HepG2 (cell line): ENCODE data around the gene DQX1. TPM values are rescaled to one million over a fixed set of nuclear protein-coding genes. Genes with fewer than 3 reads are reported as not detected.

Experiments
- BCL6 ChIP-seq: IDR thresholded peaks from 2 replicates; pipeline ENCODE4 v1.6.1; 2016; ENCODE audit warnings: missing genetic modification reagents, missing compliant biosample characterization
- CCAR2 ChIP-seq: fragments of 200-400 bp; formaldehyde crosslinking; optimal IDR thresholded peaks from 2 replicates; pipeline ENCODE3; 2018; ENCODE audit warnings: low read depth, mild to moderate bottlenecking, low read length, moderate library complexity
- DNMT3B ChIP-seq: conservative IDR thresholded peaks from 2 replicates; pipeline ENCODE4 v1.6.1; 2016; ENCODE audit warnings: missing biosample characterization, control low read depth
- FIP1L1 ChIP-seq: fragments of 200-400 bp; formaldehyde crosslinking; IDR thresholded peaks from 2 replicates; pipeline ENCODE4 v1.6.1; 2018; ENCODE audit warnings: low read depth, mild to moderate bottlenecking, low read length, moderate library complexity, borderline replicate concordance; ENCODE audit not compliant: insufficient read depth
- FOXK2 ChIP-seq: fragments of 450-650 bp; IDR thresholded peaks from 2 replicates; pipeline ENCODE4 v1.6.1; 2016
- IRF9 ChIP-seq: sonication (generic); formaldehyde crosslinking; IDR thresholded peaks from 2 replicates; pipeline ENCODE4 v1.8.0; 2022; ENCODE audit warnings: missing genetic modification reagents, mild to moderate bottlenecking, borderline replicate concordance
- MBD4 ChIP-seq: IDR thresholded peaks from 2 replicates; pipeline ENCODE4 v1.6.1; 2012; ENCODE audit warnings: low read length, inconsistent platforms, borderline replicate concordance
- MED13 ChIP-seq: sonication (generic); formaldehyde crosslinking; IDR thresholded peaks from 2 replicates; pipeline ENCODE4 v1.5.0; 2020; ENCODE audit warnings: missing genetic modification reagents
- MTA3 ChIP-seq: sonication (generic); formaldehyde crosslinking; IDR thresholded peaks from 2 replicates; pipeline ENCODE4 v1.4.0; 2020; ENCODE audit warnings: missing genetic modification reagents
- NFIC ChIP-seq: IDR thresholded peaks from 2 replicates; pipeline ENCODE4 v1.6.1; 2012; ENCODE audit warnings: mild to moderate bottlenecking, low read length, inconsistent platforms
- RERE ChIP-seq: IDR thresholded peaks from 2 replicates; pipeline ENCODE4 v1.6.1; 2016; ENCODE audit warnings: low read depth, missing genetic modification reagents, missing compliant biosample characterization
- SALL2 ChIP-seq: sonication (generic); formaldehyde crosslinking; IDR thresholded peaks from 2 replicates; pipeline ENCODE4 v1.8.1; 2023; ENCODE audit warnings: mild to moderate bottlenecking, missing genetic modification reagents, inconsistent platforms
- SSRP1 ChIP-seq: IDR thresholded peaks from 2 replicates; pipeline ENCODE4 v1.6.1; 2016; ENCODE audit warnings: control low read depth
- TIGD3 ChIP-seq: sonication (generic); formaldehyde crosslinking; IDR thresholded peaks from 2 replicates; pipeline ENCODE4 v1.5.1; 2020; ENCODE audit warnings: mild to moderate bottlenecking, missing genetic modification reagents, borderline replicate concordance
- ZNF121 ChIP-seq: sonication (generic); formaldehyde crosslinking; IDR thresholded peaks from 2 replicates; pipeline ENCODE4 v1.5.0; 2020; ENCODE audit warnings: mild to moderate bottlenecking, missing genetic modification reagents
- ZNF547 ChIP-seq: sonication (generic); formaldehyde crosslinking; IDR thresholded peaks from 2 replicates; pipeline ENCODE4 v1.5.1; 2020; ENCODE audit warnings: mild to moderate bottlenecking, missing genetic modification reagents
- ZNF564 ChIP-seq: sonication (generic); formaldehyde crosslinking; IDR thresholded peaks from 2 replicates; pipeline ENCODE4 v1.8.1; 2023; ENCODE audit warnings: mild to moderate bottlenecking, missing genetic modification reagents
- ZNF570 ChIP-seq: sonication (generic); formaldehyde crosslinking; IDR thresholded peaks from 2 replicates; pipeline ENCODE4 v1.4.0; 2020; ENCODE audit warnings: mild to moderate bottlenecking, missing genetic modification reagents, borderline replicate concordance
- ZNF720 ChIP-seq: sonication (generic); formaldehyde crosslinking; IDR thresholded peaks from 2 replicates; pipeline ENCODE4 v1.4.0; 2020; ENCODE audit warnings: missing genetic modification reagents
- polyA plus RNA-seq, 8 experiments: library from polyadenylated mRNA; depleted of rRNA in 3 of 8; stranded (reverse) in 7 of 8; unstranded in 1 of 8; fragments of >200 nt; fragmentation: Illumina TruSeq in 4 of 8; extraction: Trizol in 4 of 8; gene quantifications; 2 replicates each; pipeline versions ENCODE4 v1.2.1 to v1.2.3, GENCODE V29; 2011 to 2016; ENCODE audit warnings: low read depth in 4 of 8, missing spikeins in 1 of 8, mixed read lengths in 1 of 8; ENCODE audit not compliant: insufficient read depth in 1 of 8
- total RNA-seq, 5 experiments: library from RNA; depleted of rRNA; stranded (reverse); fragments of >200 nt; fragmentation: Illumina TruSeq; extraction: Trizol; gene quantifications; 2 replicates each; pipeline ENCODE4 v1.2.3, GENCODE V29; 2016; ENCODE audit warnings: low read depth in 1 of 5
- TF ChIP-seq, protein P1 (sequence below): sonication (generic); formaldehyde crosslinking; IDR thresholded peaks from 2 replicates; pipeline ENCODE4 v1.8.1; 2023; ENCODE audit warnings: mild to moderate bottlenecking, moderate library complexity, missing genetic modification reagents
- TF ChIP-seq, protein P2 (sequence below): sonication (generic); IDR thresholded peaks from 2 replicates; pipeline ENCODE4 v1.6.1; 2016; ENCODE audit warnings: low read depth, borderline replicate concordance

The DQX1 gene
- total and polyA plus RNA-seq, 2 of the 13 experiments (the other 11 are each of a cell fraction or from before 2014, with no cell fraction given): 27.6 to 89.8 TPM

DNA sequence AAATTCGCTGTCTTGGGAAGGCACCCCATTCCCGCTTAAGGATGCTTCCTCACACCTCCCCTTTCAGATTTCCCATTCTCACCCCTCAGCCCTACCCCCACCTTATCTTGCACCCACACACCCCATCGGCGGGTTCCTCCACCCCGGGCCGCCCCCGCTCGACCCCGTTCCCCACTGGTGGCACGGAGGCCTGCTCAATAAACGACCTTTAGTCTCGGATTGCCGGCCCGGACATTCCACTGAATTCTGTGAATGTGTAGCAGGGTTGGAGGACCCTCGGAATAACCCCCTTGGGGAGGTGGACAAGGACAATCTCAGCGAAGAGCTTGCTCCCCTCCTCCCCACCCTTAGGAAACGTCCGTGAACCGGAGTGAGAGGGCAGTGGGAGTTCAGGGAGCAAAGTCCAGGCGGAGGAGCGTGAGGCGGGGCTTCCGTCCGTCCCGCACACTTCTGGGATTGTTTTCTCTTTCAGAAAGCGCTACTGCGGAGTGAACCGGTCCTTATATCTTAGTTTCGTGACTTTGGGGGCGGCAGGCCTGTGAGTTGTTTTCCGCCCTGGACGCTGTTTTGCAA is 23.8 kb downstream of the DQX1 start (continued):
- TF ChIP-seq RERE (CRISPR knock-in tag) (peak; percentile 74; the same call in 1 of the 2 replicates), MED13 (peak; percentile 93; the same call in 1 of the 2 replicates), FOXK2 (no peak), TIGD3 (CRISPR knock-in tag) (no peak), DNMT3B (CRISPR knock-in tag) (no peak), ZNF570 (CRISPR knock-in tag) (0 out of 2 replicates have a peak, but pooled peaks have one; percentile 35), IRF9 (CRISPR knock-in tag) (no peak), SSRP1 (CRISPR knock-in tag) (0 out of 2 replicates have a peak, but pooled peaks have one; percentile 6), BCL6 (CRISPR knock-in tag) (peak; percentile 85), FIP1L1 (no peak), MTA3 (CRISPR knock-in tag) (no peak), ZNF547 (no peak; the same call in 1 of the 2 replicates), SALL2 (CRISPR knock-in tag) (no peak), ZNF564 (CRISPR knock-in tag) (no peak), ZNF720 (CRISPR knock-in tag) (no peak), NFIC (no peak), MBD4 (no peak), ZNF121 (CRISPR knock-in tag) (no peak), CCAR2 (no peak)
- TF ChIP-seq, protein P1, sequence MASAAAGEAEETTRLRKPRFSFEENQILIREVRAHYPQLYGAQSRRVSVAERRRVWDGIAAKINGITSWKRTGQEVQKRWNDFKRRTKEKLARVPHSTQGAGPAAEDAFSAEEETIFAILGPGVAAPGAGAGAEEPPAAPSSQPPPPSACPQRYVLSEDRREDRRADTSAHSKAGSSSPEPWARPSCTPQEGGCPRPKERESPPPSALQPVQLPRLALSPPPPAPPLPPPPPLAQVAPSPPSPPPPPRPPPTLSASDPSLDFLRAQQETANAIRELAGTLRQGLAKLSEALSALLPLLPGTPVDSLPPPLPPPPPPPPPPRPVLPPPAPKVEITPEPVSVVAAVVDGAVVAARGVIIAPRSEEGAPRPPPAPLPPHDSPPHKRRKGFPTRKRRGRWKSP (CRISPR knock-in tag): no peak
- TF ChIP-seq, protein P2, sequence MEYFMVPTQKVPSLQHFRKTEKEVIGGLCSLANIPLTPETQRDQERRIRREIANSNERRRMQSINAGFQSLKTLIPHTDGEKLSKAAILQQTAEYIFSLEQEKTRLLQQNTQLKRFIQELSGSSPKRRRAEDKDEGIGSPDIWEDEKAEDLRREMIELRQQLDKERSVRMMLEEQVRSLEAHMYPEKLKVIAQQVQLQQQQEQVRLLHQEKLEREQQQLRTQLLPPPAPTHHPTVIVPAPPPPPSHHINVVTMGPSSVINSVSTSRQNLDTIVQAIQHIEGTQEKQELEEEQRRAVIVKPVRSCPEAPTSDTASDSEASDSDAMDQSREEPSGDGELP: peak; percentile 32; the same call in 1 of the 2 replicates
